ENCODE measurements around the gene CD68.
"Not testable (repeated sequence)": the region's sequence is repeated elsewhere in the genome, so short reads cannot be mapped to it uniquely, and the experiment has no call there.

Gene CD68

GRCh38 chr17:7582396-7583252, 3.2 kb downstream of the CD68 start:
- no peak for DNase-seq

GRCh38 chr17:7583253-7584109, 4.0 kb downstream of the CD68 start, which contains the start of gene MPDU1:
Gene MPDU1, plus strand, starts transcription at chr17:7583852. Its CDS starts 11 bp downstream, at chr17:7583863.
- peak; percentile 54 to 83 for DNase-seq

- no peak for DNase-seq
Measured at GRCh38 chr17:7586673-7587419, 7.4 kb downstream of the CD68 start.

GRCh38 chr17:7587420-7588151, 8.1 kb downstream of the CD68 start:
- DNase-seq = no peak

- no peak for DNase-seq
Measured at GRCh38 chr17:7588553-7589203, 9.2 kb downstream of the CD68 start.

- no peak for DNase-seq
Measured at GRCh38 chr17:7589204-7589868, 9.9 kb downstream of the CD68 start.

- no peak for DNase-seq
Measured at GRCh38 chr17:7589891-7590691, 10.7 kb downstream of the CD68 start, which contains the start of gene SOX15. Gene SOX15, minus strand, starts transcription at chr17:7590094. Its CDS starts 418 bp downstream, at chr17:7589676.

GRCh38 chr17:7590743-7591142, 11.3 kb downstream of the CD68 start:
- DNase-seq = no peak

GRCh38 chr17:7591596-7591995, 12.2 kb downstream of the CD68 start:
- no peak for DNase-seq

- DNase-seq = no peak
Measured at GRCh38 chr17:7592422-7593021, 13.1 kb downstream of the CD68 start.

- DNase-seq = no peak
Measured at GRCh38 chr17:7593296-7593695, 13.9 kb downstream of the CD68 start.

GRCh38 chr17:7597561-7597960, 18.1 kb downstream of the CD68 start:
- not testable (repeated sequence) for DNase-seq

- no peak for DNase-seq
Measured at GRCh38 chr17:7606280-7606679, 26.8 kb downstream of the CD68 start.

GRCh38 chr17:7610641-7611040, 31.2 kb downstream of the CD68 start:
- no peak for DNase-seq

- DNase-seq = no peak
Measured at GRCh38 chr17:7611635-7612293, 32.3 kb downstream of the CD68 start.

- DNase-seq = no peak
Measured at GRCh38 chr17:7612294-7612640, 32.8 kb downstream of the CD68 start.

GRCh38 chr17:7613769-7614424, 34.5 kb downstream of the CD68 start:
- DNase-seq = no peak

- peak; percentile 92 for DNase-seq
Measured at GRCh38 chr17:7614425-7615264, 35.2 kb downstream of the CD68 start, which contains the start of gene FXR2. Gene FXR2, minus strand, starts transcription at chr17:7614897. Its CDS starts 365 bp downstream, at chr17:7614532.

Data from AML-193 (cell line).